ENCODE measurements around the gene C17orf100. TPM values are rescaled to one million over a fixed set of nuclear protein-coding genes. Genes with fewer than 3 reads are reported as not detected.

Gene C17orf100
- total RNA-seq, 1 experiment from 2014 or later, result 0.70 TPM

GRCh38 chr17:6660101-6660500, 8.5 kb downstream of the C17orf100 start:
- Histone ChIP-seq H3K9me3 (ENCODE audit: control insufficient read depth, low read depth, low read length) (no peaks in the 10 kb centered on the region), H3K27ac (ENCODE audit: insufficient read length, low read depth, low read length) (no peak overlapping the region), H2BK15ac (ENCODE audit: low read depth, low read length) (no peak overlapping the region), H3K4ac (ENCODE audit: low read depth, low read length) (no peak overlapping the region), H3K18ac (ENCODE audit: insufficient read length, low read depth, low read length) (no peak overlapping the region), H4K91ac (ENCODE audit: insufficient read length, low read depth, low read length) (no peak overlapping the region), H3K56ac (ENCODE audit: insufficient read length, low read depth, low read length) (no peak overlapping the region), H2BK120ac (ENCODE audit: low read depth, low read length, poor library complexity, severe bottlenecking) (no peak overlapping the region), H3K14ac (ENCODE audit: insufficient read depth, low read length) (no peak overlapping the region), H3K23ac (ENCODE audit: insufficient read length, low read depth, low read length) (no peak overlapping the region), H3K9ac (ENCODE audit: extremely low read depth, insufficient read length, low read length) (no peak overlapping the region), H4K5ac (ENCODE audit: insufficient read length, low read depth, low read length) (no peak overlapping the region), H4K20me1 (ENCODE audit: control insufficient read depth, insufficient read depth, insufficient read length) (no peaks in the 10 kb centered on the region), H3K4me1 (ENCODE audit: insufficient read depth, low read length) (no peaks in the 10 kb centered on the region), H2BK12ac (ENCODE audit: insufficient read length, low read depth, low read length) (no peak overlapping the region), H2AFZ (ENCODE audit: low read length) (no peak overlapping the region), H2AK5ac (ENCODE audit: insufficient read length, low read length) (no peak overlapping the region), H3K23me2 (ENCODE audit: insufficient read length, low read depth, low read length, poor library complexity, severe bottlenecking) (peaks cover 5% of the 10 kb centered on the region), H3K79me2 (ENCODE audit: insufficient read depth, low read length) (no peaks in the 10 kb centered on the region), H3K79me1 (ENCODE audit: insufficient read depth, low read depth, low read length, poor library complexity, severe bottlenecking) (no peaks in the 10 kb centered on the region), H4K8ac (replicated peaks; ENCODE audit: insufficient read length, low read depth, low read length) (no peak overlapping the region), H2BK20ac (ENCODE audit: low read depth, low read length, poor library complexity, severe bottlenecking) (no peak overlapping the region), H2BK5ac (ENCODE audit: insufficient read length, low read length) (no peak overlapping the region), H3T11ph (ENCODE audit: low read length) (no peak overlapping the region), H3K27me3 (ENCODE audit: insufficient read depth, low read length) (peaks cover 9% of the 10 kb centered on the region; the same call in 1 of the 2 replicates), H3K4me2 (ENCODE audit: insufficient read depth, insufficient read length, low read length) (no peak overlapping the region)
- no CpG with 5 or more reads among the region's 9 CpGs for WGBS (ENCODE audit: extremely low coverage, insufficient read length, low lambda C conversion rate)
- peaks cover 14 to 16% of the 10 kb centered on the region in 2 experiments for H3K4me1 Mint-ChIP-seq
- no peak for TF ChIP-seq CTCF (conservative IDR thresholded peaks at IDR 0.05)
- H3K36me3 Mint-ChIP-seq (ENCODE audit: insufficient read depth in 1 of 3, low read depth in 3 of 3), result peaks cover 0 to 1% (median 0%) of the 10 kb centered on the region in 3 experiments; a peak in 1 of 7 replicates
- peak; percentile 24 for DNase-seq
- no peaks in the 10 kb centered on the region; a peak in 2 of 5 replicates for H3K9me3 Mint-ChIP-seq
- no peak overlapping the region for H3K27ac Mint-ChIP-seq
- peaks cover 77% of the 10 kb centered on the region for H3K27me3 Mint-ChIP-seq (ENCODE audit: low read depth)
- H3K4me3 Mint-ChIP-seq, result no peak overlapping the region

Data from H9 (cell line).